ENCODE measurements around the gene API5.

GRCh38 chr11:43376594-43376993 is 64.8 kb downstream of the API5 start:
- TF ChIP-seq ZNF384 (IDR thresholded peaks at IDR 0.05) (no peak), FOXK2 (IDR thresholded peaks at IDR 0.05) (no peak)

All from HEK293T (cell line).